D721Med (cell line): Measurements from ENCODE around the gene RABGAP1.

Experiments used
- DNase-seq: peaks from one replicate; pipeline ENCODE4 v3.0.0; 2011; ENCODE audit warnings: low spot score; ENCODE audit not compliant: insufficient read length
- FAIRE-seq: peaks from 2 replicates; lab custom pipeline; 2011; peaks lifted over from hg19 to GRCh38; lab: Jason Lieb, UNC
- CTCF ChIP-seq: IDR thresholded peaks from 2 replicates; pipeline ENCODE4 v1.5.1; 2012; ENCODE audit warnings: mild to moderate bottlenecking, control low read depth; ENCODE audit not compliant: insufficient read depth; ENCODE audit errors: missing control alignments

Gene RABGAP1

GRCh38 chr9:122955961-122956360 lies 15.1 kb downstream of the RABGAP1 start:
- no peak for FAIRE-seq
- DNase-seq, result no peak
- no peak for TF ChIP-seq CTCF

- FAIRE-seq, result no peak
- TF ChIP-seq CTCF, result no peak
- DNase-seq, result no peak
These were observed 20.3 kb downstream of the RABGAP1 start for GRCh38 chr9:122961139-122961538.

DNA sequence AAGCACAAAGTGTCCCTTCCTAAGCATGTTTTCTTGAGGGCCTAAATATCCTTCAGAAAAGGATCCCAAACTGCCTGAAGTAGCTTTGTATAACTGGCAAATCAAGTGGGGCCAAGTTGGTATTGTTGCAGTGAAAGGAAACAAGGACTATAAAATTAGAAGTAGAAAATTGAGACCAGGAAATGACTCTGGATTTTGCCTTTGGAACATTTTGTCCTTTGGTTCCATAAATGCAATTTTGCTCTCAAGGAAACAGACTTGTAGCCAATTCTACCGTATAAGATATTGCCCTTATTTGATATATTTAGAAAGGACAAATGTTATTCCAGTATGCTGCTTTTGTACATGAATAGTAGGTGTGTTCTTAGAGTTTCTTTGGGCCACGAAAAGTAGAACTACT lies 34.4 kb downstream of the RABGAP1 start:
- no peak for TF ChIP-seq CTCF
- DNase-seq (no peak), FAIRE-seq (no peak)

GRCh38 chr9:122978601-122979000 lies 37.8 kb downstream of the RABGAP1 start:
- FAIRE-seq (no peak), DNase-seq (no peak)
- no peak for TF ChIP-seq CTCF

GRCh38 chr9:122986010-122986409 lies 45.2 kb downstream of the RABGAP1 start:
- DNase-seq (no peak), FAIRE-seq (no peak)
- TF ChIP-seq CTCF, result no peak

DNA sequence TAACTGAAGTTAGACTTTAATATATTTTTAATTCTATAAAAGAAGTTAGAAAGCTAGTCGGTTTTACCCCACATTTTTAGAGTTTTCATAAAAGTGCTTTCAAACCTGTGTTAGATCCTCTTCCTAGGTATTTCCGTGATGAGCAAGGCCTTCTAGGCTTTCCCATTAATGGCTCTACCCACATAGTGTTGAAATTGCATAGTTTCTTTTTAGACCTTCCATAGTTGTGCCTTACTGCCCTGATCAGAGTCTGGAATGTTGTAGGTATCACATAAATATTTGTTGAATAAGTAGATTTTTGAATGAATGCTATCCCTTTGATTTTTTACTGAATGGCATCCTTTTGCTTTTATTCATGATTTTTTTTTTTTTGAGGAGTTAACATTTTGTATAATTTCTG lies 47.3 kb downstream of the RABGAP1 start:
- DNase-seq (no peak), FAIRE-seq (no peak)
- no peak for TF ChIP-seq CTCF

DNA sequence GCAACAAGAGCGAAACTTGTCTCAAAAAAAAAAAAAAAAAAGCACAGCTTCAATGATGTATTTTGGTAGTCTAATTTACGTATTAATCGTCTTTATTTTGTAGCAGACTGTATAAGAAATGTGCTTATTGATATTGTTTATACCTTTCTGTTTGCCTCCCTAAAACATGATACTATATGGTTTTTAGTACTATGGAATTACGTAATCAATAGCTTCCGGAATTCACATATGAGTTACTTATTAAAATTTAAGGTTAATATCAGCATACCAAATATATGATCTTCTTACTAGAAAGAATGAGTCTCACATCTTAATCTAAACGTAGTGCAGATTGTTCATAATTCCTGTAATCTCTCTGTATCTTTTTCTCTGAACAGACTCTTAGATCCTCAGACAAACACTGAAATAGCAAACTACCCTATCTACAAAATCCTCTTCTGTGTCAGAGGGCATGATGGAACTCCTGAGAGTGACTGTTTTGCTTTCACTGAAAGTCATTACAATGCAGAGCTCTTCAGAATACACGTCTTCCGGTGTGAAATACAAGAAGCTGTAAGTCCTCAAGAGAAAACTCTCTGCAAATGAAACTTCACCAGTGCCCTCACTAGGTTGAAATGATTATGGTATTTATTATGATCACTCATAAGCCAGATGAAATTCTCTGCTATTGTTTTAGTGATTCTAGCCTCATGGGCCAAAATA lies 48.3 kb downstream of the RABGAP1 start:
- TF ChIP-seq CTCF, result no peak
- no peak for FAIRE-seq
- no peak for DNase-seq
